H9 (cell line): ENCODE data around the gene HARS1. TPM values are rescaled to one million over a fixed set of nuclear protein-coding genes. Genes with fewer than 3 reads are reported as not detected.
"Not testable (repeated sequence)": the region's sequence is repeated elsewhere in the genome, so short reads cannot be mapped to it uniquely, and the experiment has no call there.

Source experiments
- DNase-seq: peaks from one replicate; pipeline ENCODE4 v3.0.0-alpha.2; 2017
- H2AFZ ChIP-seq: one replicate; pipeline ENCODE4 v1.6.1; 2013; ENCODE audit warnings: mild to moderate bottlenecking, low read length, control low read depth, moderate library complexity
- H2AK5ac ChIP-seq: 2 replicates; pipeline ENCODE4 v1.6.1; 2013; ENCODE audit warnings: low read length, control low read depth, mixed read lengths; ENCODE audit not compliant: insufficient read length
- H2BK120ac ChIP-seq: one replicate; pipeline ENCODE4 v1.6.1; 2013; ENCODE audit warnings: low read depth, mild to moderate bottlenecking, low read length, control low read depth, inconsistent platforms; ENCODE audit not compliant: poor library complexity, severe bottlenecking
- H2BK12ac ChIP-seq: 2 replicates; pipeline ENCODE4 v1.6.1; 2013; ENCODE audit warnings: low read length, control low read depth, mixed read lengths, low read depth; ENCODE audit not compliant: insufficient read length
- H2BK15ac ChIP-seq: 2 replicates; pipeline ENCODE4 v1.6.1; 2013; ENCODE audit warnings: low read depth, low read length, control low read depth
- H2BK20ac ChIP-seq: one replicate; pipeline ENCODE4 v1.6.1; 2013; ENCODE audit warnings: low read depth, mild to moderate bottlenecking, low read length, control low read depth, inconsistent platforms; ENCODE audit not compliant: poor library complexity, severe bottlenecking
- H2BK5ac ChIP-seq: 2 replicates; pipeline ENCODE4 v1.6.1; 2013; ENCODE audit warnings: low read length, control low read depth, mixed read lengths; ENCODE audit not compliant: insufficient read length
- H3K14ac ChIP-seq: 2 replicates; pipeline ENCODE4 v1.6.1; 2013; ENCODE audit warnings: low read length, control low read depth; ENCODE audit not compliant: insufficient read depth
- H3K18ac ChIP-seq: 2 replicates; pipeline ENCODE4 v1.6.1; 2013; ENCODE audit warnings: low read depth, mild to moderate bottlenecking, mixed read lengths, low read length, control low read depth; ENCODE audit not compliant: insufficient read length
- H3K23ac ChIP-seq: 2 replicates; pipeline ENCODE4 v1.6.1; 2013; ENCODE audit warnings: low read length, control low read depth, mixed read lengths, low read depth; ENCODE audit not compliant: insufficient read length
- H3K23me2 ChIP-seq: 2 replicates; pipeline ENCODE4 v1.6.1; 2013; ENCODE audit warnings: low read depth, mild to moderate bottlenecking, mixed read lengths, low read length, control low read depth; ENCODE audit not compliant: insufficient read length, poor library complexity, severe bottlenecking
- H3K27ac ChIP-seq: 2 replicates; pipeline ENCODE4 v1.5.1; 2013; ENCODE audit warnings: low read length, control low read depth, mixed read lengths, low read depth; ENCODE audit not compliant: insufficient read length
- H3K27me3 ChIP-seq: 2 replicates; pipeline ENCODE4 v1.6.1; 2013; ENCODE audit warnings: low read length, control low read depth, inconsistent platforms; ENCODE audit not compliant: insufficient read depth
- H3K4ac ChIP-seq: 2 replicates; pipeline ENCODE4 v1.6.1; 2013; ENCODE audit warnings: low read depth, mild to moderate bottlenecking, control low read depth, inconsistent platforms, low read length, moderate library complexity
- H3K4me1 ChIP-seq: 2 replicates; pipeline ENCODE4 v1.6.1; 2013; ENCODE audit warnings: low read length, control low read depth, inconsistent platforms; ENCODE audit not compliant: insufficient read depth
- H3K4me2 ChIP-seq: 2 replicates; pipeline ENCODE4 v1.6.1; 2013; ENCODE audit warnings: low read length, control low read depth, mixed read lengths; ENCODE audit not compliant: insufficient read length, insufficient read depth
- H3K56ac ChIP-seq: 2 replicates; pipeline ENCODE4 v1.6.1; 2013; ENCODE audit warnings: low read depth, mild to moderate bottlenecking, mixed read lengths, low read length, control low read depth; ENCODE audit not compliant: insufficient read length
- H3K79me1 ChIP-seq: 2 replicates; pipeline ENCODE4 v1.6.1; 2013; ENCODE audit warnings: low read depth, mild to moderate bottlenecking, moderate library complexity, low read length, control low read depth, inconsistent platforms; ENCODE audit not compliant: insufficient read depth, poor library complexity, severe bottlenecking
- H3K79me2 ChIP-seq: 2 replicates; pipeline ENCODE4 v1.6.1; 2013; ENCODE audit warnings: low read length, control low read depth, inconsistent platforms; ENCODE audit not compliant: insufficient read depth
- H3K9ac ChIP-seq: 2 replicates; pipeline ENCODE4 v1.6.1; 2013; ENCODE audit warnings: low read length, control low read depth, mixed read lengths; ENCODE audit not compliant: insufficient read length; ENCODE audit errors: extremely low read depth
- H3K9me3 ChIP-seq: one replicate; pipeline ENCODE4 v1.6.1; 2013; ENCODE audit warnings: low read depth, low read length, inconsistent platforms; ENCODE audit not compliant: control insufficient read depth
- H3T11ph ChIP-seq: one replicate; pipeline ENCODE4 v1.6.1; 2013; ENCODE audit warnings: mild to moderate bottlenecking, low read length, control low read depth, inconsistent platforms
- H4K20me1 ChIP-seq: one replicate; pipeline ENCODE4 v1.6.1; 2013; ENCODE audit not compliant: control insufficient read depth, insufficient read length, insufficient read depth
- H4K5ac ChIP-seq: 2 replicates; pipeline ENCODE4 v1.6.1; 2013; ENCODE audit warnings: low read depth, mild to moderate bottlenecking, mixed read lengths, low read length, control low read depth; ENCODE audit not compliant: insufficient read length
- H4K8ac ChIP-seq: replicated peaks from 2 replicates; pipeline ENCODE4 v1.6.1; 2013; ENCODE audit warnings: low read length, control low read depth, mixed read lengths, low read depth; ENCODE audit not compliant: insufficient read length
- H4K91ac ChIP-seq: 2 replicates; pipeline ENCODE4 v1.6.1; 2013; ENCODE audit warnings: low read depth, mild to moderate bottlenecking, moderate library complexity, mixed read lengths, low read length, control low read depth; ENCODE audit not compliant: insufficient read length
- H3K27ac Mint-ChIP-seq, 3 experiments: 2 replicates in 2 of 3; 3 replicates in 1 of 3; pipeline ENCODE4 v1.8.0; 2020 to 2021; ENCODE audit warnings: mixed read lengths in 3 of 3, mild to moderate bottlenecking in 1 of 3, moderate library complexity in 1 of 3
- H3K27me3 Mint-ChIP-seq: 2 replicates; pipeline ENCODE4 v1.8.0; 2021; ENCODE audit warnings: low read depth, mild to moderate bottlenecking, moderate library complexity, mixed read lengths
- H3K36me3 Mint-ChIP-seq, 3 experiments: 2 replicates in 2 of 3; 3 replicates in 1 of 3; pipeline ENCODE4 v1.8.0; 2020 to 2021; ENCODE audit warnings: low read depth in 3 of 3, mixed read lengths in 3 of 3; ENCODE audit not compliant: insufficient read depth in 1 of 3
- H3K4me1 Mint-ChIP-seq, 2 experiments: 2 replicates each; pipeline ENCODE4 v1.8.0; 2020; ENCODE audit warnings: mixed read lengths in 2 of 2
- H3K4me3 Mint-ChIP-seq, 2 experiments: 2 replicates in 1 of 2; 3 replicates in 1 of 2; pipeline ENCODE4 v1.8.0; 2020 to 2021; ENCODE audit warnings: mild to moderate bottlenecking in 2 of 2, mixed read lengths in 2 of 2, moderate library complexity in 1 of 2
- H3K9me3 Mint-ChIP-seq, 2 experiments: 2 replicates in 1 of 2; 3 replicates in 1 of 2; pipeline ENCODE4 v1.8.0; 2020; ENCODE audit warnings: mild to moderate bottlenecking in 2 of 2, mixed read lengths in 2 of 2, moderate library complexity in 1 of 2
- WGBS: extraction: QIAGEN DNeasy Blood & Tissue Kit; methylation state at CpG from one replicate; pipeline ENCODE4 v1.1.7; 2013; ENCODE audit warnings: missing lambda C conversion rate, low lambda C conversion rate, mixed read lengths; ENCODE audit not compliant: insufficient read length; ENCODE audit errors: extremely low coverage; 5-methylcytosine and 5-hydroxymethylcytosine counted together
- total RNA-seq: library from RNA; stranded (reverse); gene quantifications from 2 replicates; pipeline ENCODE4 v1.2.1, GENCODE V29; 2021
- TF ChIP-seq, protein P1 (sequence below): fragments of 200-600 bp; sonication (generic); conservative IDR thresholded peaks from 3 replicates; pipeline ENCODE4 v1.8.0; 2021; ENCODE audit warnings: antibody characterized with exemption, mild to moderate bottlenecking

HARS1 gene
- total RNA-seq, 1 experiment from 2014 or later = 70.2 TPM

DNA sequence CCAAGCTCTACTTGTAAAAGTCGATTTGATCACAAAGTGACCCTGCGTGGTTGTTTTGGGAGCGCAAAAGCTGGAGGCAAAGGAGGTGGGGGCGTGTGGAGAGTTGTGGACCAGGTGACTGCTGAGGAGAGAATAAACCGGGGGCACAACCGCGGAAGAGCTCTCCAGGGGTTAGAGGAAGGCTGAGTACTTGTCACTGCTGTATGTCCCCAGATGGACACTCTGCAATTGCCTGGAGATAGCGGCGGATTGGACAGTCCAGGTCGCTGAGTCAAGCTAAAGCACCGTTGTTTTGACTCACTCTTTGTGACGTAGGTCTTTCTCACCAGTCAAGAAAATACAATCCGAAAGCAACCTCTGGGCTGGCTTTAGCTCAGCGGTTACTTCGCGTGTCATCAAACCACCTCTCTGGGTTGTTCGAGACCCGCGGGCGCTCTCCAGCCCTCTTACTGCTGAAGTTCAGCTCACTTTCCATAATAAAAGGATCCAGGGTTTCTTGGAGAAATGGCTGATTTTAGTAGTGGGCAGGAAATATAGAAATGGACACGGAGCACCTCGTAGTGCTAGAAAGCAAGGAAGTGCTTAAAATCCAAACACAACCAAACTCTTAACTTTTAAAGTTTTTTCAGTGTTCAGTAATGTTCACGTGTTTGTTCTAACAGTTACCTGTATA is 34.8 kb upstream of the HARS1 start:
- H3K27ac Mint-ChIP-seq = no peak overlapping the region

DNA sequence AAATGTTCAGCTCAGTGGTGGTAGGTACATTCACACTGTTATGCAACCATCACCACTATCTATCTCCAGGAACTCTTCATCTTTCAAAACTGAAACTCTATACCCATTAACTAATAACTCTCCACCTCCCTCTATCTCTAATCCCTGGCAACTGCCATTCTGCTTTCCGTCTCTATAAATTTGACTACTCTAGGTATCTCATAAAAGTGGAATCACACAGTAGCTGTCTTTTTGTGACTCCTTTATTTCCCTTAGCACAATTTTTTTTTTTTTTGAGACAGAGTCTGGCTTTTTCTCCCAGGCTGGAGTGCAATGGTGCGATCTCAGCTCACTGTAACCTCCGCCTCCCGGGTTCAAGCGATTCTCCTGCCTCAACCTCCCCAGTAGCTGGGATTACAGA is 30.2 kb upstream of the HARS1 start:
- not testable (repeated sequence) for H3K27me3 ChIP-seq, H3K4me3 Mint-ChIP-seq, H3K23me2 ChIP-seq, H3K9ac ChIP-seq, H3K27ac Mint-ChIP-seq, H3K56ac ChIP-seq, H4K5ac ChIP-seq, H3K27ac ChIP-seq, H3K4me1 ChIP-seq, H2AK5ac ChIP-seq, H3K27me3 Mint-ChIP-seq, H3K36me3 Mint-ChIP-seq, H2BK15ac ChIP-seq, H3K4me1 Mint-ChIP-seq, H3K9me3 Mint-ChIP-seq, H3K4ac ChIP-seq, H3K18ac ChIP-seq, H3K14ac ChIP-seq, H4K20me1 ChIP-seq, H3K4me2 ChIP-seq, H3T11ph ChIP-seq, H2BK5ac ChIP-seq, H4K8ac ChIP-seq, H2AFZ ChIP-seq, H2BK20ac ChIP-seq, H3K23ac ChIP-seq, H2BK120ac ChIP-seq, H4K91ac ChIP-seq, H3K9me3 ChIP-seq, H3K79me1 ChIP-seq, H2BK12ac ChIP-seq, H3K79me2 ChIP-seq, DNase-seq
- no CpG with 5 or more reads among the region's 5 CpGs for WGBS

More for the DNA sequence above, 34.8 kb upstream of the HARS1 start:
- no CpG with 5 or more reads among the region's 23 CpGs for WGBS
- no peaks in the 10 kb centered on the region for H3K79me1 ChIP-seq
- H3K9me3 ChIP-seq = no peaks in the 10 kb centered on the region
- no peak overlapping the region for H2BK5ac ChIP-seq
- no peak overlapping the region for H3K56ac ChIP-seq
- H3K9ac ChIP-seq = no peak overlapping the region
- Mint-ChIP-seq H3K4me1 (no peaks in the 10 kb centered on the region; a peak in 1 of 4 replicates), H3K4me3 (peak overlapping the region; percentile 85 to 88), H3K36me3 (no peaks in the 10 kb centered on the region), H3K9me3 (no peaks in the 10 kb centered on the region; a peak in 1 of 5 replicates), H3K27me3 (peaks cover 14% of the 10 kb centered on the region)
- no peak overlapping the region for H2AFZ ChIP-seq
- H4K20me1 ChIP-seq = no peaks in the 10 kb centered on the region
- no peak overlapping the region for H3K14ac ChIP-seq
- no peaks in the 10 kb centered on the region for H3K23me2 ChIP-seq
- no peak overlapping the region for H4K91ac ChIP-seq
- H3K79me2 ChIP-seq = no peaks in the 10 kb centered on the region
- H4K8ac ChIP-seq = no peak overlapping the region
- H3K27ac ChIP-seq = no peak overlapping the region
- H3T11ph ChIP-seq = no peak overlapping the region
- DNase-seq = peak; percentile 88
- H2BK120ac ChIP-seq = no peak overlapping the region
- H2BK20ac ChIP-seq = no peak overlapping the region
- H3K4ac ChIP-seq = no peak overlapping the region
- H3K23ac ChIP-seq = no peak overlapping the region
- no peaks in the 10 kb centered on the region for H3K4me1 ChIP-seq
- H3K4me2 ChIP-seq = peak overlapping the region; percentile 52
- no peak overlapping the region for H2AK5ac ChIP-seq
- no peak overlapping the region for H2BK12ac ChIP-seq
- H4K5ac ChIP-seq = no peak overlapping the region
- H3K27me3 ChIP-seq = no peaks in the 10 kb centered on the region
- no peak overlapping the region for H3K18ac ChIP-seq
- TF ChIP-seq, protein P1, sequence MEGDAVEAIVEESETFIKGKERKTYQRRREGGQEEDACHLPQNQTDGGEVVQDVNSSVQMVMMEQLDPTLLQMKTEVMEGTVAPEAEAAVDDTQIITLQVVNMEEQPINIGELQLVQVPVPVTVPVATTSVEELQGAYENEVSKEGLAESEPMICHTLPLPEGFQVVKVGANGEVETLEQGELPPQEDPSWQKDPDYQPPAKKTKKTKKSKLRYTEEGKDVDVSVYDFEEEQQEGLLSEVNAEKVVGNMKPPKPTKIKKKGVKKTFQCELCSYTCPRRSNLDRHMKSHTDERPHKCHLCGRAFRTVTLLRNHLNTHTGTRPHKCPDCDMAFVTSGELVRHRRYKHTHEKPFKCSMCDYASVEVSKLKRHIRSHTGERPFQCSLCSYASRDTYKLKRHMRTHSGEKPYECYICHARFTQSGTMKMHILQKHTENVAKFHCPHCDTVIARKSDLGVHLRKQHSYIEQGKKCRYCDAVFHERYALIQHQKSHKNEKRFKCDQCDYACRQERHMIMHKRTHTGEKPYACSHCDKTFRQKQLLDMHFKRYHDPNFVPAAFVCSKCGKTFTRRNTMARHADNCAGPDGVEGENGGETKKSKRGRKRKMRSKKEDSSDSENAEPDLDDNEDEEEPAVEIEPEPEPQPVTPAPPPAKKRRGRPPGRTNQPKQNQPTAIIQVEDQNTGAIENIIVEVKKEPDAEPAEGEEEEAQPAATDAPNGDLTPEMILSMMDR = no peak
- H2BK15ac ChIP-seq = no peak overlapping the region
